Measurements from ENCODE around the gene POLR2I. TPM values are rescaled to one million over a fixed set of nuclear protein-coding genes. Genes with fewer than 3 reads are reported as not detected.

Gene POLR2I
- total and polyA plus RNA-seq, 3 donors from 2014 or later = 106 to 307 (median 116) TPM

DNA sequence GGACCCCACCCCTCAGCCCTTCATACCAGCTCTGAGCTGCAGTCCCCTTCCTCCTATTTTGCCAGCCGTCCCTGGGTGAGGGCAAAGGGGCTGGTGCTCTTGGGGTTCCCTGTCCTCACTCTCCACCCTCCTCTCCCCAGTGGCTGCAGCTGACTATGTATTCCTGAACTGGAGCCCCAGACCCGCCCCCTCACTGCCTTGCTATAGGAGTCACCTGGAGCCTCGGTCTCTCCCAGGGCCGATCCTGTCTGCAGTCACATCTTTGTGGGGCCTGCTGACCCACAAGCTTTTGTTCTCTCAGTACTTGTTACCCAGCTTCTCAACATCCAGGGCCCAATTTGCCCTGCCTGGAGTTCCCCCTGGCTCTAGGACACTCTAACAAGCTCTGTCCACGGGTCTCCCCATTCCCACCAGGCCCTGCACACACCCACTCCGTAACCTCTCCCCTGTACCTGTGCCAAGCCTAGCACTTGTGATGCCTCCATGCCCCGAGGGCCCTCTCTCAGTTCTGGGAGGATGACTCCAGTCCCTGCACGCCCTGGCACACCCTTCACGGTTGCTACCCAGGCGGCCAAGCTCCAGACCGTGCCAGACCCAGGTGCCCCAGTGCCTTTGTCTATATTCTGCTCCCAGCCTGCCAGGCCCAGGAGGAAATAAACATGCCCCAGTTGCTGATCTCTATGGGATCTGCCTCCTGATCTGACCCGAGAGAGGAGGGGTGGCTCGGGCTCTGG lies 35.2 kb upstream of the POLR2I start:
- 78 to 84% methylated on average over 10 to 13 of the region's 13 CpGs for WGBS, 2 donors
- no peak for DNase-seq
- Histone ChIP-seq H3K4me1 (peaks cover 14% of the 10 kb centered on the region), H3K27me3 (no peaks in the 10 kb centered on the region), H3K4me3 (no peak overlapping the region), H3K9me3 (no peaks in the 10 kb centered on the region), H3K36me3 (ENCODE audit: low read depth, missing control alignments) (no peaks in the 10 kb centered on the region), H3K27ac (no peak overlapping the region)
- TF ChIP-seq POLR2A (IDR thresholded peaks at IDR 0.05) = no peak
- TF ChIP-seq, protein P1, sequence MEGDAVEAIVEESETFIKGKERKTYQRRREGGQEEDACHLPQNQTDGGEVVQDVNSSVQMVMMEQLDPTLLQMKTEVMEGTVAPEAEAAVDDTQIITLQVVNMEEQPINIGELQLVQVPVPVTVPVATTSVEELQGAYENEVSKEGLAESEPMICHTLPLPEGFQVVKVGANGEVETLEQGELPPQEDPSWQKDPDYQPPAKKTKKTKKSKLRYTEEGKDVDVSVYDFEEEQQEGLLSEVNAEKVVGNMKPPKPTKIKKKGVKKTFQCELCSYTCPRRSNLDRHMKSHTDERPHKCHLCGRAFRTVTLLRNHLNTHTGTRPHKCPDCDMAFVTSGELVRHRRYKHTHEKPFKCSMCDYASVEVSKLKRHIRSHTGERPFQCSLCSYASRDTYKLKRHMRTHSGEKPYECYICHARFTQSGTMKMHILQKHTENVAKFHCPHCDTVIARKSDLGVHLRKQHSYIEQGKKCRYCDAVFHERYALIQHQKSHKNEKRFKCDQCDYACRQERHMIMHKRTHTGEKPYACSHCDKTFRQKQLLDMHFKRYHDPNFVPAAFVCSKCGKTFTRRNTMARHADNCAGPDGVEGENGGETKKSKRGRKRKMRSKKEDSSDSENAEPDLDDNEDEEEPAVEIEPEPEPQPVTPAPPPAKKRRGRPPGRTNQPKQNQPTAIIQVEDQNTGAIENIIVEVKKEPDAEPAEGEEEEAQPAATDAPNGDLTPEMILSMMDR (IDR thresholded peaks at IDR 0.05) = no peak
- intact Hi-C loops (cut with DNase I; ENCODE audit: low total_unique reads) = no loop called here

DNA sequence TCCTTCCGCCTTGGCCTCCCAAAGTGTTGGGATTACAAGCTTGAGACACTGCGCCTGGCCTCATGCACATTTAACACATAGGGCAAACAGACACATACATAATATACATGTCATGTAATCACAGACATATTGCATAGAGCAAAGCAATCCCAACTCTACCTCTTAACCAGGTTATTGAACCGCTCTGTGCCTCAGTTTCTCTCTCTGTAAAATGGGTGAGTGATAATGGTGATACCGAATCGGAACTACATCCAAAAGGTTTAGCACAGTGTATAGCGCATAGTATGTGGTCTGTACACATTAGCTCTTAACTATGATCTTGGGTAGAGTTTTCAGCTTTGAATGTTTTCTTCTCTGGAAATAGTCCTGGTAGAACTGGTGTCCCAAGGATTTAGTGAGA lies 29.9 kb upstream of the POLR2I start:
- TF ChIP-seq POLR2A (IDR thresholded peaks at IDR 0.05) = no peak
- TF ChIP-seq, protein P1 (IDR thresholded peaks at IDR 0.05) = no peak
- no peaks in the 10 kb centered on the region for H3K36me3 ChIP-seq (ENCODE audit: low read depth, missing control alignments)

GRCh38 chr19:36142496-36142895 lies 27.8 kb upstream of the POLR2I start:
- no peak overlapping the region for H3K27ac ChIP-seq
- peak overlapping the region in 1 of 2 donors; percentile 94 for H3K4me3 ChIP-seq
- intact Hi-C loops (cut with DNase I; ENCODE audit: low total_unique reads) = no loop called here
- no peaks in the 10 kb centered on the region for H3K27me3 ChIP-seq
- no peaks in the 10 kb centered on the region for H3K36me3 ChIP-seq (ENCODE audit: low read depth, missing control alignments)
- DNase-seq = no peak
- no peak for TF ChIP-seq POLR2A (IDR thresholded peaks at IDR 0.05)
- TF ChIP-seq, protein P1 (IDR thresholded peaks at IDR 0.05) = no peak
- H3K9me3 ChIP-seq = no peaks in the 10 kb centered on the region
- peaks cover 8% of the 10 kb centered on the region for H3K4me1 ChIP-seq
- 62 to 71% methylated on average over 9 of the region's 9 CpGs for WGBS, 2 donors

More for the DNA sequence above, 29.9 kb upstream of the POLR2I start:
- no peak overlapping the region for H3K27ac ChIP-seq
- no peaks in the 10 kb centered on the region for H3K9me3 ChIP-seq
- intact Hi-C loops (cut with DNase I; ENCODE audit: low total_unique reads) = no loop called here
- H3K4me1 ChIP-seq = peaks cover 8% of the 10 kb centered on the region
- 95 to 99% methylated on average over 6 of the region's 6 CpGs for WGBS, 2 donors
- H3K27me3 ChIP-seq = no peaks in the 10 kb centered on the region
- no peak for DNase-seq
- no peak overlapping the region for H3K4me3 ChIP-seq

DNA sequence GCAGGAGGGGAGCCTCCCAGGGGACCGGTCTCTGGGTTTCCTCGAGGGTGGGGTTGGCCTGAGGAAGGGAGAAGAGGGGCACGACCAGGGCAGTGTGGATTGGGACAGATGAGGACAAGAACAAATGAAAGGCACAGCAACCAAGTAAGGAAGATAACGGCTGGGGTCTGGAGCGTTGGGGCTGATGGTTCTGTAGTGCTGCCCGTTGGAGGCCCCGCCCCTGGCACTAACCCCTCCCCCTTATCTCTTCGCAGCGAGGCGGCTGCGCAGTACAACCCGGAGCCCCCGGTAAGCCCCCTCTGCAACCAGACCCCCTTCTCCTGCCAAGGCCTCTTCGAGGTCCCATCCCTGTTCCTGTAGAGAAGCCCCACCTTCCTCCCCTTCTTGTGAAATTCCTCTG lies 27.4 kb upstream of the POLR2I start:
- no peak for DNase-seq
- no peaks in the 10 kb centered on the region for H3K27me3 ChIP-seq
- no peaks in the 10 kb centered on the region for H3K9me3 ChIP-seq
- 63 to 84% methylated on average over 14 of the region's 14 CpGs for WGBS, 2 donors
- peak overlapping the region in 1 of 2 donors; percentile 10 for H3K27ac ChIP-seq
- TF ChIP-seq, protein P1 (IDR thresholded peaks at IDR 0.05) = no peak
- no peak for TF ChIP-seq POLR2A (IDR thresholded peaks at IDR 0.05)
- intact Hi-C loops (cut with DNase I; ENCODE audit: low total_unique reads) = no loop called here
- no peaks in the 10 kb centered on the region for H3K36me3 ChIP-seq (ENCODE audit: low read depth, missing control alignments)
- peak overlapping the region in 1 of 2 donors; percentile 94 for H3K4me3 ChIP-seq
- H3K4me1 ChIP-seq = peaks cover 8% of the 10 kb centered on the region

Measured in testis (tissue), 3 donors.